ENCODE measurements around the gene CREBBP.

DNA sequence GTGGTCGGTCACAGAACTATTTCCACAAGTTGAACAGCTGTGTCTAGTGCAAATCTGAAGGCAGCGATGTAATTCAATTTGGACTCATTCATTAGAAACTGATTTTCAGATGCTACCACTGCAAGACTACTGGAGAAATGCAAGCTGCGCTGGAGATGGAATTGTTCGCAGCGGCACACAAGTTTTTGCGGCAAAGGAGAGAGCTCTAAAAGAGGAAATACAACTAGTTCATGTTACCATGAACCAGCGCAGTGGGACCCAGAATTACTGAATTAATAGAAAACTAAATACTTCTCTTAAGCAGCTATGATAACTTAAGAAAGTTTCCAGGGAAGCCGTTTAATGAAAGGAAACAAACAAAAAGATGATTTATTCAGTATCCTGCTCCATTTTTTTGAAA, 1.9 kb downstream of the CREBBP start:
- no peak for TF ChIP-seq POLR2A (IDR thresholded peaks at IDR 0.05; ENCODE audit: low read depth, low read length)
- no peak for TF ChIP-seq TAF1 (IDR thresholded peaks at IDR 0.05; ENCODE audit: borderline replicate concordance, low read depth, low read length)
